ENCODE measurements around the gene BAG5.

- TF ChIP-seq EZH2 (IDR thresholded peaks at IDR 0.05; ENCODE audit: insufficient read depth, poor library complexity, severe bottlenecking) = no peak
- TF ChIP-seq EZH2phosphoT487 (IDR thresholded peaks at IDR 0.05; ENCODE audit: insufficient read depth, low read depth) = no peak
Observed at GRCh38 chr14:103537175-103537990, 25.1 kb downstream of the BAG5 start.
